Spinal cord (tissue), 4 donors: Measurements from ENCODE around the gene PER3. TPM values are rescaled to one million over a fixed set of nuclear protein-coding genes. Genes with fewer than 3 reads are reported as not detected.

Source experiments
- polyA plus RNA-seq, 2 donors: library from polyadenylated mRNA; unstranded; fragments of 120-200 nt; gene quantifications; one replicate each; pipeline ENCODE4 v1.2.1, GENCODE V29; 2013; ENCODE audit not compliant: insufficient read length in 2 of 2
- total RNA-seq, 2 donors: library from RNA; depleted of rRNA in 1 of 2; stranded (reverse); fragments of 120-200 nt in 1 of 2; fragments of >200 nt in 1 of 2; gene quantifications; one replicate each; pipeline versions ENCODE4 v1.2.3 to v1.2.4, GENCODE V29; 2013 to 2014

PER3 gene
- total and polyA plus RNA-seq, 4 donors: 13.7 to 19.3 (median 17.8) TPM

Other genes starting within 250 kb of the PER3 start
- 10 to 100 TPM; 64.6 to 88.0 TPM for gene VAMP3, start 13.0 kb upstream of the PER3 start, total RNA-seq
- gene VAMP3, start 13.0 kb upstream of the PER3 start, polyA plus RNA-seq: 10 to 100 TPM; 60.3 to 65.6 TPM
- gene UTS2, start 68.8 kb downstream of the PER3 start, total RNA-seq: 10 to 100 TPM in 1 of 2 donors, 1 to 10 TPM in 1; 3.6 to 11.0 TPM
- gene UTS2, start 68.8 kb downstream of the PER3 start, polyA plus RNA-seq: 10 to 100 TPM; 21.2 to 33.9 TPM
- gene TNFRSF9, start 156.5 kb downstream of the PER3 start, total RNA-seq: under 1 TPM; 0.10 to 0.11 TPM
- gene TNFRSF9, start 156.5 kb downstream of the PER3 start, polyA plus RNA-seq: under 1 TPM in 1 of 2 donors, not detected in 1; 0.29 TPM
- gene PARK7, start 177.4 kb downstream of the PER3 start, total RNA-seq: 100 to 1,000 TPM; 178 to 322 TPM
- gene PARK7, start 177.4 kb downstream of the PER3 start, polyA plus RNA-seq: 100 to 1,000 TPM; 428 to 435 TPM
- 10 to 100 TPM; 65.1 to 65.8 TPM for gene ERRFI1, start 242.0 kb downstream of the PER3 start, total RNA-seq
- gene ERRFI1, start 242.0 kb downstream of the PER3 start, polyA plus RNA-seq: 100 to 1,000 TPM; 110 to 146 TPM